Breast epithelium (tissue), 4 donors: ENCODE data around the gene JPH3. TPM values are rescaled to one million over a fixed set of nuclear protein-coding genes. Genes with fewer than 3 reads are reported as not detected.

ENCODE experiments used
- DNase-seq, 2 donors: peaks; one replicate each; pipeline ENCODE4 v3.0.0-alpha.2; 2019; ENCODE audit warnings: low spot score in 2 of 2
- H3K27ac ChIP-seq, 2 donors: fragments of 200-600 bp; sonication (generic) in 1 of 2; one replicate each; pipeline ENCODE4 v1.5.1; 2016 to 2019; ENCODE audit warnings: mild to moderate bottlenecking in 1 of 2
- H3K27me3 ChIP-seq, 2 donors: fragments of 200-600 bp; sonication (generic) in 1 of 2; one replicate each; pipeline versions ENCODE4 v1.5.1 to v1.6.0; 2017 to 2019; ENCODE audit warnings: control low read depth in 1 of 2, mild to moderate bottlenecking in 1 of 2
- H3K36me3 ChIP-seq: fragments of 200-600 bp; one replicate; pipeline ENCODE4 v1.5.1; 2019
- H3K4me1 ChIP-seq, 2 donors: fragments of 200-600 bp; sonication (generic); one replicate each; pipeline ENCODE4 v1.5.1; 2016 to 2019; ENCODE audit warnings: control low read depth in 1 of 2
- H3K4me3 ChIP-seq, 3 donors: fragments of 200-600 bp; sonication (generic); 1 replicate in 2 of 3; 2 replicates in 1 of 3; pipeline ENCODE4 v1.5.1; 2016 to 2019; ENCODE audit warnings: mild to moderate bottlenecking in 3 of 3, moderate library complexity in 2 of 3
- H3K9me3 ChIP-seq, 2 donors: fragments of 200-600 bp; sonication (generic) in 1 of 2; one replicate each; pipeline ENCODE4 v1.5.1; 2016 to 2019; ENCODE audit warnings: control low read depth in 1 of 2
- CTCF ChIP-seq, 3 donors: fragments of 450-650 bp; IDR thresholded peaks; one replicate each; pipeline ENCODE4 v1.5.1; 2016 to 2017; ENCODE audit warnings: antibody characterized with exemption in 3 of 3, mild to moderate bottlenecking in 3 of 3, moderate library complexity in 3 of 3
- POLR2A ChIP-seq: fragments of 450-650 bp; IDR thresholded peaks from one replicate; pipeline ENCODE4 v1.6.1; 2016; ENCODE audit warnings: antibody characterized with exemption, mild to moderate bottlenecking, moderate library complexity
- POLR2AphosphoS5 ChIP-seq, 3 donors: sonication (generic); formaldehyde crosslinking; IDR thresholded peaks; one replicate each; pipeline ENCODE4 v1.6.1; 2017; ENCODE audit warnings: antibody characterized with exemption in 3 of 3
- intact Hi-C: fragments of 100-400 bp; cut with DNase I; formaldehyde crosslinking; loops from one replicate; pipeline ENCODE4 v1.15.1; 2023; ENCODE audit warnings: low total_unique reads
- total RNA-seq, 3 donors: library from RNA; depleted of rRNA; stranded (reverse); fragments of >200 nt; gene quantifications; one replicate each; pipeline ENCODE4 v1.1.0, GENCODE V29; 2016

Gene JPH3
- total RNA-seq, 3 donors from 2014 or later, result 0.33 TPM; not detected in 2

DNA sequence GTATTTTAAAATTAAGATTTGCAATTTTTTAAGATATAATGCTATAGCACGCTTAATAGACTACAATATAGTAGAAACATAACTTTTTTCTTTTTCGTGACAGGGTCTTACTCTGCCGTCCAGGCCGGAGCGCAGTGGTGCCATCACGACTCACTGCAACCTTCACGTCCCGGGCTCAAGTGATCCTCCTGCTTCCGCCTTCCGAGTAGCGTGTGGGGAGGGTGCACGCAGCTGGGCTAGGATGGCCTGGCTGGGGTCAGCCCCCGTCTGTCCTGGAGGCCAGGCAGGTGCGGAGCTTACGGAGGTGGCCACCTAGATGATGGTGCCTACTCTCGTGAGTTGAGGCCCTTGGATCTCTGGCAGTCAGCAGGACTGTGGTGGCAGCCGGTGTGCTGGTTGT, 50.1 kb downstream of the JPH3 start:
- no peak overlapping the region for H3K27ac ChIP-seq
- H3K36me3 ChIP-seq, result no peaks in the 10 kb centered on the region
- H3K9me3 ChIP-seq, result no peaks in the 10 kb centered on the region
- intact Hi-C loops, result no loop called here
- H3K27me3 ChIP-seq, result peaks cover 0 to 44% of the 10 kb centered on the region in 2 donors
- no peak for DNase-seq
- no peaks in the 10 kb centered on the region for H3K4me1 ChIP-seq
- TF ChIP-seq POLR2A (no peak), POLR2AphosphoS5 (IDR thresholded peaks at IDR 0.05) (no peak), CTCF (IDR thresholded peaks at IDR 0.05) (no peak)
- no peak overlapping the region for H3K4me3 ChIP-seq

GRCh38 chr16:87652799-87653198, 50.5 kb downstream of the JPH3 start:
- H3K27ac ChIP-seq, result no peak overlapping the region
- H3K4me3 ChIP-seq, result no peak overlapping the region
- TF ChIP-seq POLR2A (no peak), CTCF (IDR thresholded peaks at IDR 0.05) (no peak), POLR2AphosphoS5 (IDR thresholded peaks at IDR 0.05) (no peak)
- H3K9me3 ChIP-seq, result peaks cover 0 to 2% of the 10 kb centered on the region in 2 donors
- H3K4me1 ChIP-seq, result no peaks in the 10 kb centered on the region
- no peaks in the 10 kb centered on the region for H3K36me3 ChIP-seq
- no peak for DNase-seq
- H3K27me3 ChIP-seq, result peaks cover 0 to 42% of the 10 kb centered on the region in 2 donors
- intact Hi-C loops, result no loop called here

GRCh38 chr16:87653234-87653633, 50.9 kb downstream of the JPH3 start:
- intact Hi-C loops, result no loop called here

DNA sequence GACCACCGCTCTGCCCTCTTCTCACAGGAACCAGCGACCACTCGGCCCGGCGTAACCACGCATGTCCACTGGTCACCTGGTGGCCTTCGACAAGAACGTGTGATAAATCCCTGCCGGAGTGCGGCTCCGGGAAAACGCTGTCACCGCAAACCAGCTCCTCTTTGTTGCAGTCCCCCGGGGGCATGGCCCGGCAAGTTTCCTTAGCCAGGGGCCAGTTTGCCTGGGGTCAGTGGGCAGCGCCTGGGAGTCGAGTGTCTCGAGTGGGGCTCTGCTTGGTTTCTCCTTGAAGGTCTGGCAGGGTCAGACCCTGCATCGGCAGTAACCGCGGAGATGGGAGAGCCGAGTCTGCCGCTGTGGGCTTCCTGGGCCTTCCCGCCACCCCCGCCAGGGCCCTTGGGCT, 52.5 kb downstream of the JPH3 start:
- no peak for TF ChIP-seq POLR2AphosphoS5 (IDR thresholded peaks at IDR 0.05)
- no peak for TF ChIP-seq CTCF (IDR thresholded peaks at IDR 0.05)
- TF ChIP-seq POLR2A, result no peak
- peaks cover 0 to 4% of the 10 kb centered on the region in 2 donors for H3K9me3 ChIP-seq
- no peaks in the 10 kb centered on the region for H3K36me3 ChIP-seq
- H3K27me3 ChIP-seq, result peaks cover 0 to 37% of the 10 kb centered on the region in 2 donors
- no peak overlapping the region for H3K27ac ChIP-seq
- intact Hi-C loops, result no loop called here
- no peaks in the 10 kb centered on the region for H3K4me1 ChIP-seq
- no peak for DNase-seq
- H3K4me3 ChIP-seq, result no peak overlapping the region

More at GRCh38 chr16:87653234-87653633, 50.9 kb downstream of the JPH3 start:
- Histone ChIP-seq H3K27ac (no peak overlapping the region), H3K9me3 (peaks cover 0 to 4% of the 10 kb centered on the region in 2 donors), H3K36me3 (no peaks in the 10 kb centered on the region), H3K27me3 (peaks cover 0 to 42% of the 10 kb centered on the region in 2 donors), H3K4me3 (no peak overlapping the region), H3K4me1 (no peaks in the 10 kb centered on the region)
- DNase-seq, result no peak
- TF ChIP-seq POLR2A (no peak), CTCF (IDR thresholded peaks at IDR 0.05) (no peak), POLR2AphosphoS5 (IDR thresholded peaks at IDR 0.05) (no peak)

- Histone ChIP-seq H3K4me1 (no peaks in the 10 kb centered on the region), H3K9me3 (peaks cover 0 to 4% of the 10 kb centered on the region in 2 donors), H3K27ac (no peak overlapping the region), H3K4me3 (no peak overlapping the region), H3K36me3 (no peaks in the 10 kb centered on the region), H3K27me3 (peaks cover 0 to 46% of the 10 kb centered on the region in 2 donors)
- no peak for DNase-seq
- TF ChIP-seq POLR2AphosphoS5 (IDR thresholded peaks at IDR 0.05) (no peak), CTCF (IDR thresholded peaks at IDR 0.05) (no peak), POLR2A (no peak)
- intact Hi-C loops, result no loop called here
Measured at GRCh38 chr16:87656328-87656727, 54.0 kb downstream of the JPH3 start.
